Measurements from ENCODE around the gene CNTN1.

- no peak for TF ChIP-seq ZNF580 (CRISPR knock-in tag; IDR thresholded peaks at IDR 0.05; ENCODE audit: borderline replicate concordance, low read depth)
- no peak for TF ChIP-seq USF2 (IDR thresholded peaks at IDR 0.05; ENCODE audit: low read depth, low read length)
- no peak for TF ChIP-seq USF2 (CRISPR knock-in tag; IDR thresholded peaks at IDR 0.05; ENCODE audit: borderline replicate concordance)
- no peak for TF ChIP-seq ZBTB4 (CRISPR knock-in tag; IDR thresholded peaks at IDR 0.05; ENCODE audit: borderline replicate concordance)
- no peak for TF ChIP-seq RBFOX2 (IDR thresholded peaks at IDR 0.05; ENCODE audit: low read depth, low read length)
- TF ChIP-seq CTCF (CRISPR knock-in tag; IDR thresholded peaks at IDR 0.05) = no peak
- no peak for TF ChIP-seq SALL2 (CRISPR knock-in tag; IDR thresholded peaks at IDR 0.05)
- TF ChIP-seq ZNF335 (CRISPR knock-in tag; IDR thresholded peaks at IDR 0.05) = no peak
- TF ChIP-seq POLR2AphosphoS5 (IDR thresholded peaks at IDR 0.05; ENCODE audit: low read depth, low read length) = no peak
- no peak for TF ChIP-seq NCOR1 (IDR thresholded peaks at IDR 0.05; ENCODE audit: borderline replicate concordance, low read length)
- no peak for TF ChIP-seq PRDM4 (CRISPR knock-in tag; IDR thresholded peaks at IDR 0.05; ENCODE audit: borderline replicate concordance)
- no peak for TF ChIP-seq ZNF124 (CRISPR knock-in tag; IDR thresholded peaks at IDR 0.05)
These were observed 331.6 kb downstream of the CNTN1 start for GRCh38 chr12:41023836-41024235.

Measured in HepG2 (cell line).